HG03095 (cell line): ENCODE measurements around the gene ATP10A.

Experiments
- ATAC-seq: cut with Tn5 transposase; IDR thresholded peaks from one replicate; pipeline ENCODE4 v1.9.1; 2021; ENCODE audit warnings: moderate library complexity; ENCODE audit not compliant: unreplicated experiment

ATP10A gene

DNA sequence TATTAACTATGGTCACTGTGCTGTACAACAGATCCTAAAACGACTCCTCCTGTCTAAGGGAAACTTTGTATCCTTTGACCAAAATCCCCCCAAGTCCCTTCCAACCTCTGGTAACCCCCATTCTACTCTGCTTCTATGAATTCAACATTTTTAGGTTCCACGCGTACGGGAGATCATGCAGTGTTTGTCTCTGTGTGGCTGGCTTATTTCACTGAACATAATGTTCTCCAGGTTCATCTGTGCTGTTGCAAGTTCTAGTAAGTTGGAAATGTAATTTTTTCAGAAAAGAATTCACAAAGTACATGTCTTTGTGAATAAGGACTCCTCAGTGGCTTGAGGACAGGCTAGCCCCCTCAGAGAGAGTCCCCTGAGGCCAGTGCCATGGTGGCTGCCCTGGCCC, 66.1 kb downstream of the ATP10A start:
- ATAC-seq, result no peak

DNA sequence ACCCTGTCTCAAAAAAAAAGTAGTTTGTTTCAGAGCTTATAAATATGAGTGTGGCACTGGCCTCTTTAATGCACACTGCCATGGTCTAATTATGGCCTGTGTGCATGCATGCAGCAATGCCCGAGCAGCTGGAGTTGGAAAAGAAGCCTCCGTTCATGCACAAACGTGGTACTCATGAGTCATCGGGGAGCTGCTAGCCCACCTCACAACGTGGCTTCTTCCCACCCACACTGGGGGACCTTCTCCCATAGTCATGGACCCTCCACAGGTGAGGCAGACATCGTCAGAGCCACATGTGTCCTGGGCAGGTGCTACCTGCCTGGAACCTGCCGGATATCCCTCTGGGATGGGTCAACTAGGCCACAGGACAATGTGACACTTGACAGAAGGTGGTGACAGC, 66.7 kb downstream of the ATP10A start:
- ATAC-seq, result no peak

DNA sequence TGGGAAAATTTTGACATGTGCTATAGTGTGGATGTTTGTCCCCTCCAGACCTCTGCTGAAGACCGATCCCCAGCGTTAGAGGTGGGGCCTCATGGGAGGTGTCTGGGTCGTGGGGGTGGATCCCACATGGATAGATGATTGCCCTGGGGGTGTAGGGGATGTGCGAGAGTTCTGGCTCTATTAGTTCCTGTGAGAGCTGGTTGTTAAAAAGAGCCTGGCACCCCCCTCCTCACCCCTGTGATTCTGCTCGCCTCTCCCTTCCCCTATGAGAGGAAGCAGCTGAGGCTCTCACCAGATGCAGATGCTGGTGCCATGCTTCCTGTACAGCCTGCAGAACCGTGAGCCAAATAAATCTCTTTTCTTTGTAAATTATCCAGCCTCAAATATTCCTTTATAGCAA, 67.4 kb downstream of the ATP10A start:
- ATAC-seq, result no peak

DNA sequence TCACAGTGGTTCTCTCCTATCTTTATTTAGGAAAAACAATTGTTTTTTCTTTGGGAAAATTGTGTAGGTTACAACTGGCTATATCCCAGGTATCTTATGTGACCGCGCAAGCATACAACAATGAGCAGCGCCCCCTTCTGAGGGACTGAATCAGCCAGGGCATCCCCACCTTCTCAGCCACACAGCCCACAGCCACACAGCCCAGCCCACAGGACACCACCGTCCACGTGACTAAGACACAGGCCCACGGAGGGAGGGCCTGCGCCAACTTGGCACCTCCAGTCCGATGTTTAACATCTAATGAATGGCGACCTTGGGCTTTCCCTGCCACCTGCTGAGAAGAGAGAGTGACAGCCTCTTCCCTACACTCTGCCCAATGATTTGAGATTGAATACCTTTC, 68.1 kb downstream of the ATP10A start:
- no peak for ATAC-seq

DNA sequence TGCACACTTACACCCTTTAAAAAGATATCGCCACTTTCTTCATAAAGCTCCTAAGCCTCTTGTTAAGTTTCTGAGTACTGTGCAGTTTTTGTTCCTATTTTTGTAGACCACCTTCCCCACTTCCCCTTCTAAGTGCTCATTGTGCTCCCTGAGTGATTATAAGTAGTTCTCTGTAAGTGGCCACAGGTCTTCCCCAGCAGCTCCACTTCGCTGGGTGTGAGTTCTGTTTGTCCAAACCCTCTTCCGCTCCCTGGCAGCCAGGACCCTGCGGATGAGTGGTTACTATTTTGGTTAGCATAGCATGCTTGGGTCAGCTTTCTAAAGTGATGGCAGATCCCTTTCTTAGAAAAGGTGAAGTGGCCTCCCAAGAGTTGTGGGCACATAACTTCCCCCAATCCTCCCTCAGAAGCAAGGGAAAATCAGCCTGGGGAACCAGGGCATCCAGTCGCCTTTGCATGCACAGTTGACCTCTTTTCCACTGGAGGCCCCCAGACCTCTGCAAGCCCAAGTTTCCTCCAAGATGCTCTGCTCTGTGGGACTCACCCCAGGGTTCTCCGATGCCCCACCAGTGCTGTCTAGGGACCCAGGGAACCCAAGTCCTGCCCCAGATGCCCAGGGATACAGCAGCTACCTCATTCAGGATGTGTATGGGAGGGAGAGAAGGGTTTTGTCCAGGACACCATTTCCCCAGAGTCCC, 69.6 kb downstream of the ATP10A start:
- peak; percentile 90 for ATAC-seq

DNA sequence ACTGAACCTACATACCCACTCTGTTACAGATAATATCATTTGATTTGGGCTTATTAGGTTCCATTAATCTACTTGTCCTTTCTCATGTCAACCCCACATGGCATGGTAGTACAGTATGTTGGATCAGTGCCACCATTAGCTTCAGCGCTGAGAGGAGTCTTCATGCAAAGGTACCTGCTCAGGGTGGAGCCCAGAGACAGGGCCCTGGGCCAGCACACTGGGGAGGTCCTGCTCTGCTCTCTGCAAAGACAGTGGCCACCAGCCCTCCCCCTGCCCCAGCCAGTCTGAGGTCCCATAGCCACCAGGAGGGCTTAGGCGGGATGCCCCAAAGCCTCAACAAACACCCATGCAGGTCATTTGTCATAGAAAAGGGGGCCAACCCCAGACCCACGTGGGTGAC, 71.0 kb downstream of the ATP10A start:
- no peak for ATAC-seq

DNA sequence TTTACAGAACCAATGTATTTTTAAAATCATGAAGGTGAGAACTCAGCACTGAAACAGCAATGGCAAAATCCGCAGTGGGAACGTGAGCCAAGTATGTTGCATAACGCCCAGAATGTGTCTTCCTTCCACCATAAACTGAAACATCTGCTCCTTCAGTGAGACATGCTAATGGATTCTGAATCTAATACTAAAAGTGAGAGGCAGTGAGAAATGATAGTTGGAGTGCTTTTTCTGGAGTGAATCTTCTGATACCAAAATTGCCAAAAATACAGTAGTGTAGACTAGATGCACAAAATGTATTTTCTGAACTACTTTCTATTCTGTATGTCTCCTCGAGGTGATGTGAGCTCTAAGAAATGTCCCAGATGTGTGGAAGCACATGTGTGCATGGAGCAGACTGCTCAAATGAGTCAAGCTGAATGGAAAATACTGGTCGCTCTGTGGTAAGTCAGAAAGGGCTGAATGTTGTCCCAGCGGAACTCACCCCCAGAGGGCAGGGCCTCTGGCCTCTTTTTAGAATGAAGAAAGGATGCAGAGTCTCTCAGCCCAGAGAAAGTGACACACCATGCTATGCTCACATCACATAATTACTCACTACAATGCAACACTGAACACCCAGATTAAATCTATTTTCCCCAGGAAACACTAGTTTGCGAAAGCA, 73.0 kb downstream of the ATP10A start:
- no peak for ATAC-seq

DNA sequence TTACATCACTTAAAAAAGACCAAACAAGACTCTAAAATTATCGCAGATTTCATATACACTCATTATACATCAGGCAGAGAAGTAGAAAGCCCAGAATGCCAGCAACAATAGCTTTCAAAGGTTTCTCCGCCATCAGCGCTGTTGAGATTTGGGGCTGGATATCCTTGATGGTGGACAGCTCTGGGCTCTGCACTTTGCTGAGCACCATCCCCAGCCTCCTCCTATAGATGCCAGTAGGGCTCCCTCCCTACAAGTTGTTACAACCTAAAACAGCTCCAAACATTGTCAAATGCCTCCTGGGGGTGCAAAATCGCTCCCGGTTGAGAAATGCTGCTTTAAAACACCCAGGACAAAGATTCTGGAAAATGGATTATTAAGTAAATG, 73.5 kb downstream of the ATP10A start:
- ATAC-seq, result no peak

DNA sequence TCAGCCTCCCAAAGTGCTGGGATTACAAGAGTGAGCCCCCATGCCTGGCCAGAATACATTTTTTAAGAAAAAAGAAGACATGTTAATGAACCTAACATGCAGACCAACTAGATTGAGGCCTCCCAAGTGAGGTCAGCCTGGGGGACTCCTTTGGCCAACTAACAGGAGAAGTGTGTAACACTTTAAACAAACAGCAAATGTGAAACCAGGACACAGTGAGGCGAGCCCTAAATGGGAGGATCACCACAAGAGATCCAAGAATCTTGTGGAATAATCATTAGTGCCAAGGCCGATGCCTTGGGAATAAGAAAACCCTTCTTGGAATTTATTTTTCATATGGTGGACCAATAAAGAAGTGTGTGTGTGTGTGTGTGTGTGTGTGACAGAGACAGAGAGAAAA, 73.9 kb downstream of the ATP10A start:
- ATAC-seq, result no peak

DNA sequence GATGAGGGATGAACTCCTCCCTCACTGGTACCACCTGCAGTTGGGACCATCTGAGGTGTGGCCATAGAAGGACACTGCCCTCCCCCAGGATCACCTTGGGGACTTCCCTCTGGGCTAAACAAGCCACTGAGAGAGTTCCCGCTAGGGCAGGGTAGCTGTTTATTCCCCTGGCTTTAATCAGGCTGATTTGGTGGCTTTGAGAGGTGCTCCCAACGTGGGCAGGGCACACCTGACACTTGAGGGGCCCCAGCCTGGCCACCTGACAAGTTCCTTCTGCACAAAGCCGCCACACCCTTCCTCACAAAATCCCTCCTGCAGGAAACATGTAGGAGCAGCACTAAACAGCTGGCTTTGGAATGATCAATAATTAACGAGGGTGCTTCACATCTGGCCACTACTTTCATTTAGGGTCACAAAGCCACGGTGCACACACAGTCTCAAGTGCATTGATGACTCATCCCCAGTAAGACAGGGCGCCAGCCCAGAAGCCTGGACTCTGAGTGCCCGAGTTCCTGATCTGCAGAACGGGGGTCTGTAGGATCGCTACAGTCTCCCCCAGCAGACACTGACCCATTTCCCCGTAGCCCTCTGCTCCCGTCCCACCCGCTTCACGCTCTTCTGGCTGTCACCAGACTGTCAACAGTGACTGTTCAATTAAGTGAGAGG, 75.1 kb downstream of the ATP10A start:
- ATAC-seq, result no peak

DNA sequence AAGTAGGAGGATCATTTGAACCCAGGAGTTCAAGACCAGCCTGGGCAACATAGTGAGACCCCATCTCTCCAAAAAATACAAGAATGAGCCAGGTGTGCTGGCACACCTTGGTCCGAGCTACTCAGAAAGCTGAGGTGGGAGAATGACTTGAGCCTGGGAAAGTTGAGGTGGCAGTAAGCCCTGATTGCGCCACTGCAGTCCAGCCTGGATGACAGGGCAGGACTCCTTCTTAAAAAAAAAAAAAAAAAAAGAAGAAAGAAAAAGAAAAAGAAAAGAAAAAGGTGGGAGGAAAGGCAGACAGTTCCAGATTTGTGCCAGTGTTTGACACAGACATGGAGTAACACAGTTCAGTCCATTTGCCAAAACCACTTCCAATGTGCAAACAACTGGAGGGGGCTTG, 75.7 kb downstream of the ATP10A start:
- no peak for ATAC-seq

DNA sequence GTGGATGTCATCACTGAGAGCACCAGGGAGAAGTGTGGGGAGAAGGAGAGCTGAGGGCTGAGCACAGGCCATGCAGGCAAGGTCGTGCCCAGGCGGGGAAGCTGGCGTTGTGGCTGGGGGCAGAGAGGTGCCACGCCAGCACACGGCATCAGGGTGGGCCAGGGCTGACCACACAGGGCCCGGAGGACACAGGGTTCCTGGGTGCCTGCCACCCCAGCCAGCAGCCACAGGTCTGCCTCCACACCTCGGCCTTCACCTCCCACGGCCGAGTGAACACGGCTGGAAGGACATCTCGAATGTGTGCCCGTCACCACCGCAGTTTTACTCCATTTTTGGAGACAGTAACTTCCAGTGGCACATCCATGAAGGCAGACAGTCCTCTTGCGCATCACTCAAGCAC, 77.1 kb downstream of the ATP10A start:
- no peak for ATAC-seq

DNA sequence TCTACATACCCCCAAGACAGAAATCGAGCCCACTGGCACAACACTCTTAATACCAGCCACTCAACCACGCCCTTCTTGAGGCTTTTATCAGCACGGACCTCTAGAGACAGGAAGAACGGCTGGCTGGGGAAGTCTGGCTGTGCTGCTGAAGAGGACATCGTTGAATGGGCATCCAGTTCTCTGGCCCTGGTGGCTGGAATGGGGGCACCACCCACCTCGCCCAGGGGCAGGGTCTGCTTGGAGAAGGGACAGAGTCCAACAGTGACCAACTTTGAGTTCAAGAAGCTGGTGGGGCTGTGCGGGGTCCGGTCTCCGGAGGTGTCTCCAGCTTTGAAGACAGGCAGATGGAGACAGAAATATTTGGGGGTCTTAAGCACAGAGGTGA, 77.5 kb downstream of the ATP10A start:
- no peak for ATAC-seq

DNA sequence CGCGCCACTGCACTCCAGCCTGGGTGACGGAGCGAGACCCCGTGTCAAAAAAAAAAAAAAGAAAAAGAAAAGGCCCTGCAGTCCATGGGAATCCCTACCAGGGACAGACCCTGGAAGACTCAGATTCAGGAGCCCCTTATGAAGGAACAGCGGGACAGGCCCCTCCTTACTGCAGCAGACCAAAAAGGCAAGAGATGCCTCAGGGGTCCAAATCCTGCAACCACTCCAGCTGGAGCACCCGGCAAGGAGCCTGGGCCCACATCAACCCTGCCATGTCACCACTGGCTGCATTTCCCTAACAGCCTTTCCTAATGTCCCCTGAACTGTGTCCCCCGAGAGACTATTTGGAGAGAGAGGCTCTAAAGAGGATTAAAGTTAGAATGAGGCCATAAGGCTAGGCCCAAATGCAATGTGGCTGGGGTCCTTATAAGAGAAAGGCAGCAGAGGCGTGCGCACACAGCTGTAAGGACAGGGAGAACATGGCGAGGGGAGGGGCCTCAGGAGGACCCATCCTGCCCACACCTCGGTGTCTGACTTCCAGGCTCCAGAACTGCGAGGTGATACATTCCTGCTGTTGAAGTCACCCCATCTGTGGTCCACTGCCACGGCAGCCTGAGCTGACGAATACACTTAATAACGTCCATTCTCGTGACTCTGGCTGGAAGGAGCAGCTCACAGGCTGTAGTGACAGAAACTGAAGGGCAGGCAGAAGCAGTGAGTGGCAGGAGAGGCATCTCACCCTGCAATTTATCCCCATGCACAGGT, 78.1 kb downstream of the ATP10A start:
- ATAC-seq, result no peak

DNA sequence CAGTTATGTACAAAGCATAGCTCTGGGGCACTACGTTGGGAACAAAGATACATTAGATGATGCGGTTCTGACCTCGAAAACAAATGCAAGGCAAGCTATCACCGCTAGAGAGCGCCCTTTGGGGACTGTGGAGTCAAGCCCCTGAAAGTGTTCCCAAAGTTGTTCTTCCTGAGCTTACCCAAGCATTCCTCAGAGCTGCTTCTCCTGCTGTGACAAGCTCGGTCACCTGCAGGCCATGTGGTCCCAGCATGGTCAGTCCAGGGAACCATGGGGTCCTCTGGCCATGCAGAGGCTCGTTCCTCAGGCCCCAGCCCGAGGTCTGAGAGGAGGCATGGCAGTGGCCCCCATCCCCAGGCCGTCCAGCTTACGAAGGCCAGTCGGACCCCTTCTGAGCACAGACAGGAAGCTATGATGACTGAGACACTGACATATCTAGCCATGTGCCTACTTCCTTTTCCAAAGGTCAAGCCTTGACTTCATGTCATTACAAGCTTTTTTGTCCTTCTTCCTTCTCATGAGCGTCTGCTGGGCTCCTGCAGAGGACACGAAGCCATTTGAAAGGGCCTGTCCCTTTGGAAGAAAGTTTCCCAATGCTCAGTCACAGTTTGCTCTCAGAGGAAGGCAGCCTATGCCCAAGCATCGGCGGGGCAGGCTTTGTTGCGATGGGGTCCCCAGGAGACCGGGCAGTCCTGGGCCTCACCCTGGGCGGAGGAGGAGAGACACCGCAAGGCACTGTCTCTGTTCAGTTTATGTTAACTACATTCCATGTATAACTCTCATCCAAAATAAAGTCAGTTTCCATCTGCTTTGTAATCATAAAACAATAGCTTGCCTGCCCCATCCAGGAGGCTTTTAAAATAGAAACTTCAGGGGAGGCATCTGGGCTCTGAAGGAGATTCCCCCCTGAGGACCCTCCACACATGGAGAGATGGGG, 79.3 kb downstream of the ATP10A start:
- ATAC-seq, result no peak

DNA sequence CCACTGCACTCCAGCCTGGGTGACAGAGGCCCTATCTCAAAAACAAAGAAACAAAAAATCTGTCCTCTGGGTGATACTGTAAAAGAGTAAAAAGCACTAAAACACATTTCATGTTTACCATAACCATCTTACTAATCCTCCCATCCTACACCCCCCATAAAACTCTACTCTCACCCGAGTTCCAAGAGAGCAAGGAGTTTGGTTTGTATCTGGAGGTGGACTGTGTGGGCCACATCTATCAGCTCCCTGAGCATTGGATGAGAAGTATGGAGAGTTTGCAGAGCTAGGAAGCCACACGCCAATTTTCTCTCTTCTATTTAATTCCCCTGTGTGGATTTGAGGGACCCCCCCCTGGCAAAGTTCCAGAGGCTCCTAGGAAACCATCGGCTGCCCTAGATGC, 80.0 kb downstream of the ATP10A start:
- no peak for ATAC-seq

DNA sequence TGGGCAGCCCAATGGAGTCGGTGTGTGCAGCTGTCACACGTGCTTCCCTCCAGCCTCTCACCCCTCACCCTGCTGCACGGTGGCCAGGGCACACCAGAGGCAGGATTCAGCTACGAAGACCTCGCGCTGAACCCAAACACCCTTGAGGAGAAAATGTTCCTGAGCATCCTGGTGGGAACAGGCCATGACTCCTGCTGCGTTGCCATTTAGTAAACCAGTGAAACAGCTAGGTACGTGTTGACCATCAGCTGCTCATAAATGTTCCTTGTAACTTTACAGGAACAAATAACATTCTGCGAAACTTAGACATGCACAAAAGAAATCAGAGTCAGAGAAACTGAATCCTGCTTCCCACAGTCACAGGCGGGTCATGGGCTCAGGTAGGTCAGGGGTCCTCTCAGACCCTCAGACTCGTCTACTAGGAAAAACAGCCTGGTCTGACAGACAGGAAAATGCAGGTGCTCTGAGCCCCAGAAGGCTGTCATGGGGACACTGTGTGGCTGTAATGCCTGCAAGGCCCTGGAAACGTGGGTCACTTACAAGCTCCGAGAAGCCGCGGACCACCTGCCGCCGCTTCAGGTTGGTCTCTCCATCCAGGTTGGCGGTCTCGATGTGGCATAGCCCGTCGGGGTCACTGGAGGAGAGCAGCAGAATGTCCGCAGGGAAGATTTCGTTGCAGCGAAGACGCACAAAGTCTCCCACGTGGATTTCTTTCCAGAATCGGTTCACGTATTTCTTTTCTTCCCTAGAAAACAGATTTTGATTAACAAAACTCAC, 82.5 kb downstream of the ATP10A start:
- ATAC-seq, result no peak

DNA sequence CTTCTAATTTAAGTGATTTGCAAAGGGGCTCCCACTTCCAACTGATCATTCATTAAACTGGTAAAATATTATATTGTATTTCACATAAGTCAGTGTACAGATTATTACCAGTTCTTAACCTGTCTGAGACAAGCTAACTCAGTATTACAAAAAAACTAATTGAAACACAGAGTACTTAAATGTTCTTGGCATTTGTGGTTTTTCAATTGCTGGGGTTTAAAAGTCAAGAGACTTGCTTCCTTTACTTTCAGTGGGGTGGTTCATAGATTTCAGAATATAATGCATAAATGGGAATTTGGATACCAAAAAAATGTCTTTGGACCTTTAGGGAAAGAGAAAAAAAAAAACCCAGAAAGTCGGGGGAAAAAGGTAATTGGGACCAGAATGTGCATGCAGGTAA, 85.0 kb downstream of the ATP10A start:
- ATAC-seq, result no peak

DNA sequence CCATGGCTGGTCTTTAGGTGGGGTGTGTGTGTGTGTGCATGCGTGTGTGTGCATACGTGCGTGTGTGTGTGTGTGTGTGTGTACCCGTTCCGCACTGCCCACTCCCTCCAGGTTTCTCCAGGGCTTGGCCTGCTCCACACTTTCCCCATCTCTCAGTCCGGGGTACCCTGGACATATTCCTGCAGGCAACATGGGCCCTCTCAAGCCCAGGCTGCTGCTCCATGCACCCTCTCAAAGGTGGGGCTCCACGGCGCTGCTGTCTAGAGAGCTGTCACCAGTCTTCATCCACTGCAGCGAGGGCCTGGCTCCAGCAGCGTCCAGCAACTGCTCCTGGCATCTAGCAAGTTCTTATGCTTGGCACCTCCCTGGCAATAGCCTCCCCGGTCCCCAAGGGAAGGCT, 86.1 kb downstream of the ATP10A start:
- no peak for ATAC-seq
